Activated naive CD8-positive, alpha-beta T cell treated with anti-CD3 and anti-CD28 coated beads, Interleukin-2, amount 50 U/mL, for 24 hours (primary cell): ENCODE data around the gene FGGY.
A peak's percentile ranks its signal among the peaks of the same experiment; 100 is the strongest.

Experiments used
- ATAC-seq: fragments of 150-1000 bp; cut with Tn5 transposase; one replicate; pipeline ENCODE4 v1.10.0; 2021
- DNase-seq: peaks from one replicate; pipeline ENCODE4 v3.0.0; 2021
- H3K27ac Mint-ChIP-seq: one replicate; pipeline ENCODE4 v1.8.0; 2021; ENCODE audit warnings: mild to moderate bottlenecking, mixed read lengths
- H3K27me3 Mint-ChIP-seq: one replicate; pipeline ENCODE4 v1.8.0; 2021; ENCODE audit warnings: mixed read lengths
- H3K36me3 Mint-ChIP-seq: one replicate; pipeline ENCODE4 v1.8.0; 2021; ENCODE audit warnings: low read depth, mixed read lengths
- H3K4me1 Mint-ChIP-seq: one replicate; pipeline ENCODE4 v1.8.0; 2021; ENCODE audit warnings: mixed read lengths
- H3K4me3 Mint-ChIP-seq: one replicate; pipeline ENCODE4 v1.8.0; 2021; ENCODE audit warnings: mild to moderate bottlenecking, moderate library complexity, mixed read lengths
- H3K9me3 Mint-ChIP-seq: one replicate; pipeline ENCODE4 v1.8.0; 2021; ENCODE audit warnings: mixed read lengths

The FGGY gene

DNA sequence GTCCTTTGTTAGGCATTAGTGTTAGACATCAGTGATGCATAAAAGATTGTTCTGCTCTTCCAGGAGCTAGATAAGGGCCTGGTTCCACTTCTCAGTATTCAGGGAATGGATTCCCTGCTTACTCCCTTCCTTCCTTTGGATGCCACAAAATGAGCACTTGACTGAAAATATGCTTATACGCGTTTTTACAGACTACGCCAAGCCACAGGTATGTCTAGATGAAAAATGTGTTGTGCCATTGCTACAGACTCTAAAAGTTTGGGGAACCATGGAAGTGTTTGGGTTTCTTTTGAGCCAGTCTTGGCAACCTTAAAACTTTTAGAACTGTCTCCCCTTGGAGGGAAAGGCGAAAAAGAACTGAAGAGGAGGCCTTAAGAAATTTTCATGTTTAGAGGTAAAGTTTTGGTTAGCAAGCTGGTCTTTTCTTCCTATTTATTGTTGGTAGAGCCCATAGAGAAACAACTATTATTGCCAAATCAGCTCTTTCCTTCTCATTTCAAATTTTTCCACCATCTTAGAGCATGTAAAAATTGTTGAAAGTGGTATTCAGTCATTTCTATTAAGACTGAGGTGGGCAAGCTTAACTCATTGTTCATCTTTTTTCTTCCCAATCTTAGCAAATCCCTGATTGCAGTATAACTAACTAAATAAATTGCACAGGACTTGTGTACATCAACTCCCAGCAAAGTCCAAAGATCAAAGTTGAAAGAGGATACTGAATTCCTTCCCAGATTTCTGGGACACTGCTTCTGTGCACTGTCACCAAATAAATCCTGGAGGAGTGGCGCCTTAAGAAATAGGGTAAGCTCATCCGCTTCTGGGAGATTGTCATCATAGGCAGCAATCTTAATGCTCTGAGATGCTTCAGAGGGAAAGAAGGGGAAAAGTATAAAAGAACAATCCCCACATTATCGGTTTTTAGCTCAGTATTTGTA lies 18.9 kb downstream of the FGGY start:
- no peak for DNase-seq

DNA sequence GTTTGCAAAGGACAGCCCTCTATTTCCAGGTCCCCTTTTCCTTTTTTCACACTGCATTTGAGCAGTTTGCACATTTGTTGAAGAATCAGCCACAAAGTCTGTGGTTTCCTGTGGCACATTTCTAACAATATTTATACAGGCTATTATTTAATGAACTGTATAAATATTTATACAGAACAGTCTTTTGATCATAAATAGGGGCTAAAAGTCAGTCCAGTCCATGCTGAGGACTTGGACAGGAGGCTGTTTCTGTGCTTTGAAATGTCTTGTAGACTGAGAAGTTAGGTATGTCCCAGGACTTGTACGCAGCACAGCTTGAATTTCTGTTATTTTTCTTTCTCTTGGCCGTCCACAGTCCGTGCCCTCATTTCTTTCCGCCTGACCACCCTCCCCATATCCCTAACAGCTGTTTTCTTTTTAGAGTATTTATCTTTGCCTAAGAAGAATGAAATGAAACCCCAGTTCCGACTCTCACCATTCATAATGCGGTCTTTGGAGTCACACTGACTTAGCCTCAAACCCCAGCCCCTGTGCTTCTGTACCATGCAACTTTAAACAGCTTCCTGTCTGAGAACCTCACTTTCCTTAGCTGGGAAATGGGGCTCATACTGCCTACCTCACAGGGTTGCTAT lies 19.7 kb downstream of the FGGY start:
- Mint-ChIP-seq H3K4me1 (peaks cover 23% of the 10 kb centered on the region), H3K4me3 (peak overlapping the region; percentile 25), H3K27me3 (no peaks in the 10 kb centered on the region), H3K9me3 (peaks cover 6% of the 10 kb centered on the region), H3K27ac (no peak overlapping the region), H3K36me3 (peaks cover 1% of the 10 kb centered on the region)
- DNase-seq (no peak), ATAC-seq (peak; percentile 31)

More for the DNA sequence above, 18.9 kb downstream of the FGGY start:
- peaks cover 1% of the 10 kb centered on the region for H3K36me3 Mint-ChIP-seq
- peaks cover 23% of the 10 kb centered on the region for H3K4me1 Mint-ChIP-seq
- peaks cover 9% of the 10 kb centered on the region for H3K9me3 Mint-ChIP-seq
- ATAC-seq: no peak
- no peaks in the 10 kb centered on the region for H3K27me3 Mint-ChIP-seq
- H3K4me3 Mint-ChIP-seq: no peak overlapping the region
- H3K27ac Mint-ChIP-seq: no peak overlapping the region

DNA sequence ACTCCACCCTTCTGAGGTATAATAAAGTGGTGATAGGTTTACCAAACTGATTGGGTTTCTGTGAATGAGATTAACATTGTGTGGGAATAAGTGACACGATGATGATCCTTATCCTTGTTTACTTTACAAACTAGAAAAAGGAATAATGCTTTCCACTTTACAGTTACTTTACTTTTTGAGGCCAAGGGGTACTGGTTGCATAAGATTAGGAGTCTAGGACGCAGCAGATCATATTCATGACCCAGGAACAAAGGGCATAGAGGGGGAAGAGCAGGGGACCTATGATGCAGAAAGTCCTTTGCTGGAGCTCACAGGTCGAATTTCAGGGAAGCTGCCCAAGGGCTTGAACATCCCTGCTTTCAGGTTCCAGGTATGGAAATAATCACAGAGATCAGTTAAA lies 20.4 kb downstream of the FGGY start:
- H3K4me1 Mint-ChIP-seq: peaks cover 23% of the 10 kb centered on the region

DNA sequence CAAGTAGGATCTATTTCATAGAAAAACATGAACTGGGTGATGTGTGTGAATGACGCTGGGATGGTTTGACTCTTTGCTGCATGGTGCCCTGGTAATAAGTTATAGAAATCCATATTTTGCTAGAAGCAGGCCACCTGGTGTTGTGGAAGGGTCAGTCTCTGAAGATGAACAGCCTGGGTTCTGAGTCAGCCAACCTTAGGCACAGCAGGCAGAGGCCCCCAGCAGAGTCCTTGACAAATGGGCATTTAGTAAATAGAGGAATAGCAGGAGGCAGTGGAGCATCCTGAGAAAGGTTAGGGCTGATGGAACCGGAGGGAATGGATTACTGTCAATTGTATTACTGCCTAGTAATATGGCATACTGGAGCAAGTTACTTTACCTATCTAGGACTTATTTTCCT lies 20.9 kb downstream of the FGGY start:
- DNase-seq (no peak), ATAC-seq (no peak)
- H3K27ac Mint-ChIP-seq: no peak overlapping the region
- H3K4me1 Mint-ChIP-seq: peaks cover 23% of the 10 kb centered on the region
- no peaks in the 10 kb centered on the region for H3K9me3 Mint-ChIP-seq
- no peak overlapping the region for H3K4me3 Mint-ChIP-seq
- H3K27me3 Mint-ChIP-seq: no peaks in the 10 kb centered on the region
- H3K36me3 Mint-ChIP-seq: peaks cover 1% of the 10 kb centered on the region

More for the DNA sequence above, 20.4 kb downstream of the FGGY start:
- ATAC-seq (no peak), DNase-seq (no peak)
- Mint-ChIP-seq H3K27me3 (no peaks in the 10 kb centered on the region), H3K27ac (no peak overlapping the region), H3K36me3 (peaks cover 1% of the 10 kb centered on the region), H3K9me3 (peaks cover 1% of the 10 kb centered on the region), H3K4me3 (no peak overlapping the region)

DNA sequence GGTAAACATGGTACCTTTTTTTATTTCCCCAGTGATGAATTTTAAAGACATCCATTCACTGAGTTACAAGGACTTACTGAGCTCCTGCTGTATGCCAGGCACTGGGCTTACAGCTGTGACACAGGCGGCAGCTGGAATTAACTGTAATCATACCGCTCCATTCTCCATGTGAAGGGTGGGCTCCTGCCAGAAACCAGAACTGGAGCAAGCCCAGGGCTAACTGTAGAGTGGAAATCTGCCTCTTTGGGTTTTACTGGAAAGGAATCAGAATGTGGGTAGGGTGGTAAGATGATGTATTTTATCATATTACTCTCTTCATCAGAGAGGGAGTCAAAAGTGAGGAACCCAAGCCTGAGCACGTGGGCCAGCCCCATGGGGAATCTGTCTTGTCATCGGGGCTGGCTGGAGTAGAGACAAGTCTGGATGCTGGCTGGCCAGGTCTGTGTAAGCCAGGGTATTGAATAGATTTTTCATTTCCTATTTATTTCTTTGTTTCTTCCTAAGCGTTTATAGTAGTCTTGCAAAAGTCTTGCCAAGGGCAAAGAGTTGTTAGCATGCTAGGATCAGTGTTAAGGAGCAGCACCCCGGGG lies 21.5 kb downstream of the FGGY start:
- Mint-ChIP-seq H3K4me3 (no peak overlapping the region), H3K27ac (no peak overlapping the region), H3K9me3 (no peaks in the 10 kb centered on the region), H3K36me3 (peaks cover 1% of the 10 kb centered on the region), H3K27me3 (no peaks in the 10 kb centered on the region), H3K4me1 (peaks cover 23% of the 10 kb centered on the region)
- ATAC-seq (no peak), DNase-seq (no peak)

DNA sequence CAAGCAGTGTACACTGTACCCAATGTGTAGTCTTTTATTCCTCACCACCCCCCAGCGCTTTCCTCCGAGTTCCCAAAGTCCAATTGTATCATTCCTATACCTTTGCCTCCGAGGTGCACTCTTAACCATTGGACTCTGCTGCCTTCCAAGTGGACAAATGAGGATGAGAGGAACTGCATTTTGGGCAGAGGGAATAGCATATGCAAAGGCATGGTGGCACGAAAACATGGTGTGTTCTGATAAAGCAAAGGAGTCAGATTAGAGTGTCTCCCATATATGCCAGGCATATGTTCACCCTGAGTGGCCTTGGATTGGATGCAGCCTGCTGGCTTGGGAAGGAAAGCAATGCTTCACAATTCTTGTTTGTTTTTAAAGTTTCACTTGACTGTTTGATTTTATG lies 25.5 kb downstream of the FGGY start:
- peaks cover 4% of the 10 kb centered on the region for H3K9me3 Mint-ChIP-seq
- no peak overlapping the region for H3K4me3 Mint-ChIP-seq
- no peaks in the 10 kb centered on the region for H3K4me1 Mint-ChIP-seq
- ATAC-seq (no peak), DNase-seq (no peak)
- H3K27ac Mint-ChIP-seq: no peak overlapping the region
- H3K27me3 Mint-ChIP-seq: no peaks in the 10 kb centered on the region
- H3K36me3 Mint-ChIP-seq: peaks cover 14% of the 10 kb centered on the region

DNA sequence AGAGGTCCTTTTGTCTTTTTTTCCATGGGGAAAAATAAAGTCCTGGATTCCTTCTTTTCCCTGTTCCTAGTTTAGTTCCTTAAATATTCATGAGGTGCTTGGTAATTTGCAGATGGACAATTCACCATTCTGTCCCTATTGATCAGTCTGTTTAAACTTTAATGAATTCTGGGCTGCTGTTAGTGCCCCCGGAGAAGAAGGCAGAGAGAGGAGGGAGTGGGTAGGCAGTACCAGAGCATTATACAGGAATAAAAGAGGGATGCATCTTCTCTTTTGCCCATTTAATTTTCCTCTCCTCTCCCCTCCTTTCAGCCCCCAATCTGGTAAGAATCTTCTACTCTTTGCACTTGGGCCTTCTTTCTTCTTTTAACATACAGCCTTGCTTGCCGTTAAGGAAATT lies 25.9 kb downstream of the FGGY start:
- Mint-ChIP-seq H3K27me3 (no peaks in the 10 kb centered on the region), H3K4me1 (no peaks in the 10 kb centered on the region), H3K9me3 (peaks cover 4% of the 10 kb centered on the region), H3K36me3 (peaks cover 14% of the 10 kb centered on the region), H3K27ac (no peak overlapping the region), H3K4me3 (no peak overlapping the region)
- ATAC-seq (no peak), DNase-seq (no peak)

DNA sequence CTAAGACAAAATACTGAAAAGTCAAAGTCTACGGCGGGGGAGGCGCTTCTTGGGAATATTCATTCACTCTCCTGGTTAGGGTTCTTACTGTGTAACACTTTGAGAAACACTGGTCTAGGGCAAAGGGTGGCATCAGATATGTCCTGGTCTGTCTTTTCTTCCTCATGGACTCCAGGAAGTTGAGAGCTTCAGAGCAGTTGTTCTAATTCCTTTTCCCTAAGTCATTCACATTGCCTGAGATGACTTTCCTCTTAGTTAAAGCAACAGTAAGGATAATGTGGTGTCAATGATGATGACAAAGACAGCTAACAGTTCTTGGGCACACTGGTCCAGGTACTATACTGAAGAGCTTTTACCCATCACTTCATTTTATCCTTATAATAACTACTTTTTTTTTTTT lies 27.0 kb downstream of the FGGY start:
- no peaks in the 10 kb centered on the region for H3K27me3 Mint-ChIP-seq
- no peak for DNase-seq
- peaks cover 4% of the 10 kb centered on the region for H3K9me3 Mint-ChIP-seq

DNA sequence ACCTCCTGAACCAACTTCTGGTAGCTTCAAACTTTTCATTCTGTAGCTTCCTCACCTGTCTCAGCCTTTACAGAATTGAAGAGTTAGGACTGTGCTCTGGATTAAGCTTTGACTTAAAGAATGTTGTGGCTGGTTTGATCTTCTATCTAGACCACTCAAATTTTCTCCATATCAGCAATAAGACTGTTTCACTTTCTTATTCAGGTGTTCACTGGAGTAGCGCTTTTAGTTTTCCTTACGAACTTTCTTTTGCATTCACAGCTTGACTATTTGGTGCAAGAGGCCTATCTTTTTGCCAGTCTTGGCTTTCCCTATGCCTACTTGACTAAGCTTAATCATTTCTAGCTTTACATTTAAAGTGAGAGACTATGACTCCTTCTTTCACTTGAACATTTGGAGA lies 31.5 kb downstream of the FGGY start:
- no peak overlapping the region for H3K4me3 Mint-ChIP-seq
- ATAC-seq (peak; percentile 16), DNase-seq (no peak)
- H3K9me3 Mint-ChIP-seq: peaks cover 4% of the 10 kb centered on the region
- no peaks in the 10 kb centered on the region for H3K27me3 Mint-ChIP-seq
- peaks cover 17% of the 10 kb centered on the region for H3K36me3 Mint-ChIP-seq
- peaks cover 19% of the 10 kb centered on the region for H3K4me1 Mint-ChIP-seq
- H3K27ac Mint-ChIP-seq: no peak overlapping the region

More for the DNA sequence above, 27.0 kb downstream of the FGGY start:
- ATAC-seq: no peak
- peaks cover 14% of the 10 kb centered on the region for H3K36me3 Mint-ChIP-seq
- H3K4me3 Mint-ChIP-seq: no peak overlapping the region
- H3K27ac Mint-ChIP-seq: no peak overlapping the region
- peaks cover 9% of the 10 kb centered on the region for H3K4me1 Mint-ChIP-seq

DNA sequence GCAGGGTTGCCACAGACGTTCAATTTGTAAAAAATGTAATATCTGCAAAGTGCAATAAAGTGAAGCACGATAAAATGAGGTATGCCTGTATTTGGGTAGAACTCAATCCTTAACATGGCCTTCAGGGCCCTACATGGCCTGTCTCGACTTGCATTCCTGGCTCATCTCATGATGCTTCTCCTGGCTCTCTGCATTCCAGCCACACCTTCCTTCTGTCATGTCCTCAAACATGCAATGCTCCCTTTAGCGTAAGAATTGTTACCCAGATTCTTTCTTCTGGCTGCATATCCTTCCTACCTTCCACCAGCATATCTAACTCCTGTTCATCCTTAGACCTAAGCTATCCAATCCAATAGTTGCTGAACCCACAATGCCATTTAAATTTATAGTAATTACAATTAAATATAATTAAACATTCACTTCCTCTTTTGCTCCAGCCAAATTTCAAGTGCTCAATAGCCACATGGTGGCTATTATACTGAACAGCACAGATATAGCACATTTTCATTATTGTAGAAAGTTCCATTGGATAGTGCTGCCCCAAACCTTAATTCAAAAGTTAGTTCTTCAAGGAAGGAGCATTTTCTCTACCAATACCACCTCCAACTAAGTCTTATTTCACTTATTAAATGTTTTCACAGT lies 32.6 kb downstream of the FGGY start:
- peaks cover 14% of the 10 kb centered on the region for H3K36me3 Mint-ChIP-seq
- no peak for ATAC-seq
- no peak for DNase-seq
- H3K27me3 Mint-ChIP-seq: no peaks in the 10 kb centered on the region
- H3K9me3 Mint-ChIP-seq: peaks cover 4% of the 10 kb centered on the region
- no peak overlapping the region for H3K27ac Mint-ChIP-seq
- peaks cover 27% of the 10 kb centered on the region for H3K4me1 Mint-ChIP-seq
- H3K4me3 Mint-ChIP-seq: no peak overlapping the region

DNA sequence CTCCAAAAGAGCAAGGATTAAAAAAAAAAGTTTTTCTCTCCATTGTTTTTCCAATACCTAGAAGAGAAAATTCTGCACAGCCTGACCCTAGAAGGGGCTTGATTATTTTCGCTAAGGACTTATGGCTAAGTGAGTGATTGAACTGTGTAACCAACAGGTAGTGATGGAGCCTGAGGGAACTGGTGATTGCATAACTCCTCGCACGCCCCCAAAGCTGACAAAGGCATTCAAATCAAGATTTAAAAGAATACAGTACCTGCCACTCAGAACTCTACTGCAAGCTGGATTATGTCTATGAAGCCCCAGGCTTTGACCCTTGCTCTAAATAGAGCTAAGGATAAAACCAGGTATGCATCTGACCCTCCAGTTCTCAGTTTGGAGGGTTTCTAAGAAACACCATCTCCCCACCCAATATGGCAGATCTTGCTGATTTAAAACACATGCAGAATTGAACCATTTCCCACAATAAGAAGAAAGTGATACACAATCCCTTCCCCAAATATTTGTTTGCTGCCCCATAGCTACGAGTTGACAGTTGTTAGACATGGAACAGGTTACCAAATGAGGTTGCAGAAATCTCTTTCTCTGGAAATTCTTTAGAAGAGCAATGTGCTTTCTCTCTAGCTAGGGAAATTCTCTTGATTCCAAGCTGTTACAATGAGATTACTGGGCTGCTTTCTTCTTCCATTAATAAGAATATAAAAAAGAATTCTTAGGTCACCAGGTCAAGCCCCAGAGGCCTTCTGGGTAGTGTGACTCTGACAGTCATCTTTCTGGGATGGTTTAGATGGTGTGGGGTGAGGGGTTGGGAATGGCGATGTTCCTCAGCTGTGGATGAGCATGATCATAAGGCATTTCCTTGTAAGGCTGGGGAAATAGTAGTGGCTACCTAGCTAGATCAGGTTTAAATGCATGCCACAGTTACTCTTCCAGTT lies 35.1 kb downstream of the FGGY start:
- peaks cover 27% of the 10 kb centered on the region for H3K4me1 Mint-ChIP-seq
- ATAC-seq (no peak), DNase-seq (no peak)
- H3K36me3 Mint-ChIP-seq: peaks cover 3% of the 10 kb centered on the region
- no peaks in the 10 kb centered on the region for H3K9me3 Mint-ChIP-seq
- no peak overlapping the region for H3K27ac Mint-ChIP-seq
- no peaks in the 10 kb centered on the region for H3K27me3 Mint-ChIP-seq
- no peak overlapping the region for H3K4me3 Mint-ChIP-seq

DNA sequence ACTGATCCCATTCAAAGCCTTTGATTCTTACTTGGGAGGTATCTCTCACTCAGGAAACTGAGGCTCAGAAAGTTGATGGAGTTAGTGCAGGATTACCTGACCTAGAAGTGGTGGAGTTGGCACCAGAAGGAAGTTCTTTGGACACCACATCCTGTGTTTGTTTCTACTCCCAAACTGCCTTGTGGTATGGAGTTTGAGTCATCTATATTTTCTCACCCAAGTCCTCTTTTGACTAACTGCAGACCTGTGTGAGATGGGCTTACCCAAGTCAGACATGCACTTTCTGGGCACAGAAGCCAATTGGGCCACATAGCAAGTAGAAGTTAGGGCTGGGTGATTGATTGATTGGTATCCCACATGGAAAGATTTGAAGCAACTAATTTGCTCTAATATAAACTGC lies 36.1 kb downstream of the FGGY start:
- Mint-ChIP-seq H3K36me3 (peaks cover 3% of the 10 kb centered on the region), H3K4me1 (peaks cover 27% of the 10 kb centered on the region), H3K4me3 (no peak overlapping the region), H3K27ac (peak overlapping the region; percentile 75), H3K9me3 (no peaks in the 10 kb centered on the region), H3K27me3 (no peaks in the 10 kb centered on the region)
- ATAC-seq: peak; percentile 88
- no peak for DNase-seq

DNA sequence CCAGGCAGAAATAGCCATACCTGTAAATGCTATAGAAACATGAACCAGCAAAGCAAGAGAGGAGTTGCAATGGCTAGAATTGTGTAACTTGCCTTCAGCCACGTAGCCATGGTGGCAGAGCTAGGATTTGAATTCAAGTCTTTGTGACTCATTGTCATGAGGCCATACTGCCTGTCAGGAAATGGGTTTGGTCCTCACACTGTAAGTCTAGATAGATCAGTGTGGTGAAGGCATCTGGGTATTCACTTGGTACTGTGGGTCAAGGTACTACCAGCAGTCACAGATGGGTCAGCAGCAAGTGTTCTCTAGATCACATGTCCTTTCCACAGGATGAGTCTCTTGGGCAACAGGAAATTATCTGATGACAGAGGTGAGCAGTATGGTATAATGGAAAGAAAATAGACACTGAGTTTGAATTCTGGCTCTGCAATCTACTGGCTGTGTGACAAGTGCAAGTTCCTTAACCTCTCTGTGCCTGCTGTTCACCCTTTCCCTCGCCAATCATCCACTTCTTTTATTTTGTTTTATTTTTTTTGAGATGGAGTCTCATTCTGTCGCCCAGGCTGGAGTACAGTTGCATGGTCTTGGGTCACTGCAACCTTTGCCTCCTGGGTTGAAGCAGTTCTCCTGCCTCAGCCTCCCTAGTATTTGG lies 36.9 kb downstream of the FGGY start:
- H3K4me3 Mint-ChIP-seq: no peak overlapping the region
- no peaks in the 10 kb centered on the region for H3K9me3 Mint-ChIP-seq
- peak; percentile 63 for ATAC-seq
- peaks cover 3% of the 10 kb centered on the region for H3K36me3 Mint-ChIP-seq
- peaks cover 19% of the 10 kb centered on the region for H3K4me1 Mint-ChIP-seq
- H3K27me3 Mint-ChIP-seq: no peaks in the 10 kb centered on the region
- peak overlapping the region; percentile 75 for H3K27ac Mint-ChIP-seq
- no peak for DNase-seq
